ENCODE measurements around the gene COMP.

The COMP gene

DNA sequence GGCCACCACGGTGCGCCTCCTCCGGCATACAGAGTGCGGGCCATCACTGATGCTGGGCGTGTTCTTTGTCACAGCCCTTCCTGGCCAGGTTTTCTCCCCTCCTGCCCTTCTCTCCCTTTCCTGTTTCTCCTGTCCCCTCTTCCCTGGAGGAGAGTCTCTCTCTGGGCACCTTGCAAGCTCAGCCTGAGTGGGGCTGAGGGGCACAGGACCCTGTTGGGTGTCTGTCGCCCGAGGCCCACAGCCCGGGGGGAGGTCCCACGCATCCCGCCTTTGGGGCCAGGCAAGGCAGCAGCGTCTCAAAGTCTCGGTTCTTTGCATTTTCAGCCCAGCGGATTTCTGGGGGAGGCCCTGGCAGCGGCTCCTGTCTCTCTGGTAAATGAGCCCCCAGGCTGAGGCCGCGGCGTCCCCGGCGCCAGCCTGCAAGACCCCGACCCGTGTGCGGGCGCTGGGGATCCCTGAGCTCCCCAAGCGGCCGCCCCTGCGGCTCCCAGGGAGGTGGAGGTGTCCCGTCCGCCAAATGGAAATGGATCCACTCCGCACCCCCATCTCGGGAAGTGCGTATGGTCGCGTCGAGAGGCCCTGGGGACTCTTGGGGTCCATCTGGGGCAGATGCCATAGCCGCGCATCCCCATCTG is 47.2 kb downstream of the COMP start:
- H3K27ac ChIP-seq = no peak overlapping the region
- H3K4me1 ChIP-seq (ENCODE audit: control insufficient read depth in 1 of 2, insufficient read depth in 1 of 2, low read depth in 1 of 2, low read length in 1 of 2) = no peaks in the 10 kb centered on the region
- no peak overlapping the region for H3K4me3 ChIP-seq (ENCODE audit: low read depth in 1 of 2, low read length in 1 of 2)
- TF ChIP-seq, protein P1, sequence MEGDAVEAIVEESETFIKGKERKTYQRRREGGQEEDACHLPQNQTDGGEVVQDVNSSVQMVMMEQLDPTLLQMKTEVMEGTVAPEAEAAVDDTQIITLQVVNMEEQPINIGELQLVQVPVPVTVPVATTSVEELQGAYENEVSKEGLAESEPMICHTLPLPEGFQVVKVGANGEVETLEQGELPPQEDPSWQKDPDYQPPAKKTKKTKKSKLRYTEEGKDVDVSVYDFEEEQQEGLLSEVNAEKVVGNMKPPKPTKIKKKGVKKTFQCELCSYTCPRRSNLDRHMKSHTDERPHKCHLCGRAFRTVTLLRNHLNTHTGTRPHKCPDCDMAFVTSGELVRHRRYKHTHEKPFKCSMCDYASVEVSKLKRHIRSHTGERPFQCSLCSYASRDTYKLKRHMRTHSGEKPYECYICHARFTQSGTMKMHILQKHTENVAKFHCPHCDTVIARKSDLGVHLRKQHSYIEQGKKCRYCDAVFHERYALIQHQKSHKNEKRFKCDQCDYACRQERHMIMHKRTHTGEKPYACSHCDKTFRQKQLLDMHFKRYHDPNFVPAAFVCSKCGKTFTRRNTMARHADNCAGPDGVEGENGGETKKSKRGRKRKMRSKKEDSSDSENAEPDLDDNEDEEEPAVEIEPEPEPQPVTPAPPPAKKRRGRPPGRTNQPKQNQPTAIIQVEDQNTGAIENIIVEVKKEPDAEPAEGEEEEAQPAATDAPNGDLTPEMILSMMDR (IDR thresholded peaks at IDR 0.05) = no peak
- H3K36me3 ChIP-seq = no peaks in the 10 kb centered on the region
- H3K9me3 ChIP-seq = no peaks in the 10 kb centered on the region
- no peaks in the 10 kb centered on the region for H3K27me3 ChIP-seq

DNA sequence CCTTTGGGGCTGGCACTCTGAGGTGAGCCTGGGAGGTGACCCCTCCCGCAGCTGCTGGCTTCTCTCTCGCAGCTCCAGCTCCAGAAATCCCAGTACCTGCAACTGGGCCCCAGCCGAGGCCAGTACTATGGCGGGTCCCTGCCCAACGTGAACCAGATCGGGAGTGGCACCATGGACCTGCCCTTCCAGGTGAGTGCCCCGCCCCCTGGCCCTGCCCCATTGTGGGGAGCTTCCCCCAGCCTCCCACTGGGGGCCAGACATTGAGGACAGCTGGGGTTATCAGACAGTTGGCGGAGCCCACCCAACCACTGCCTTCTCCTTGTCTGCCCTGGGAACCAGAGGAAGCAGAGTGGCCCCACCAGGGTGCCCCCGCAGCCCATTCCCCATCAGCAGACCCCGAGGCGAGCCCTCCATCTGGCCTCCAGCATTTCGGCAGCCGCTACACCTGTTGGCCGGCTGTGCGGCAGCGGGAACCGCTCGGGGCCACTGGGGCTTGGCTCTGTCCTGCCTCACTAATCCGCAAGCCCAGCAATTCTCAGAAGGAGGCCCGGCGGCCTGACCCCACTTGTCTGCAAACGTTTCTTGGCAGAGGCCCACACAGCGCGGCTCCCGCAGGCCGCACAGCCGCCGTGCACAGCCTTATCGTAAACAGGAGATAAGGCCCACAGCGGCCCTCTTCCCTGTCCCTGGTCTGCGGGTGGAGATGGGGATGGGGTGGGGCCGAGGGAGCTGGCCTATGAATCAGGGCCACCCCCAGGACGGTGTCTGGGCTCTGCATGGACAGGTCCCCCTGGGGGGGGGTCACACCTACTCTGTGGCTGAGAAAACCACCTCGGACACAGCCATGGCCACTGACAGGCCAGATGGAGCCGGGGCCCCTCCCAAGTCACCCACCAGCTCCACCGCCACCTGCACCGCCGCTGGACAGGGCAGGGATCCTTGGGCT is 48.0 kb downstream of the COMP start:
- Histone ChIP-seq H3K27me3 (no peaks in the 10 kb centered on the region), H3K4me1 (ENCODE audit: control insufficient read depth in 1 of 2, insufficient read depth in 1 of 2, low read depth in 1 of 2, low read length in 1 of 2) (no peaks in the 10 kb centered on the region)

DNA sequence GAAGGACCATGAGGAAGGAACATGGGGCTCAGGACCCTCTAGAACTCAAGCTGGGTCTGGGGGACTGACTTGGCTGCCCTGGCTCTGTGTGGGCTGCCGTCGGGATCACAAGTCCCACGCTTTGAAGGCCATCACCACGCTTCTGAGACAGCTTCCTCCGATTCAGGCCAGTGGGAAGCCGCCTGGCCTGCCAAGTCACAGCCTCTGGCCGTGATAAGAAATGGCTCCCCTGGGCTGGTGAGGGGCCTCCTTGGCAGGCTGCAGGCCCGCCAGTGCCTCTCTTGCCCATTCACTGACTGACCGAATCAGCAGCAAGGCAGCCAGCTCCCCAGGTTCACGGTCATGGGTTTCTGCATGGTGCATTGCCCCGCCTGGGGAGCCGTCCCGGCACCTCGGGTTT is 48.8 kb downstream of the COMP start:
- Histone ChIP-seq H3K4me3 (ENCODE audit: low read depth in 1 of 2, low read length in 1 of 2) (no peak overlapping the region), H3K27ac (no peak overlapping the region), H3K9me3 (no peaks in the 10 kb centered on the region), H3K4me1 (ENCODE audit: control insufficient read depth in 1 of 2, insufficient read depth in 1 of 2, low read depth in 1 of 2, low read length in 1 of 2) (no peaks in the 10 kb centered on the region), H3K36me3 (no peaks in the 10 kb centered on the region), H3K27me3 (no peaks in the 10 kb centered on the region)
- TF ChIP-seq, protein P1 (IDR thresholded peaks at IDR 0.05) = no peak

More for the DNA sequence above, 48.0 kb downstream of the COMP start:
- Histone ChIP-seq H3K4me3 (ENCODE audit: low read depth in 1 of 2, low read length in 1 of 2) (no peak overlapping the region), H3K27ac (no peak overlapping the region), H3K36me3 (no peaks in the 10 kb centered on the region), H3K9me3 (no peaks in the 10 kb centered on the region)
- TF ChIP-seq, protein P1 (IDR thresholded peaks at IDR 0.05) = no peak

DNA sequence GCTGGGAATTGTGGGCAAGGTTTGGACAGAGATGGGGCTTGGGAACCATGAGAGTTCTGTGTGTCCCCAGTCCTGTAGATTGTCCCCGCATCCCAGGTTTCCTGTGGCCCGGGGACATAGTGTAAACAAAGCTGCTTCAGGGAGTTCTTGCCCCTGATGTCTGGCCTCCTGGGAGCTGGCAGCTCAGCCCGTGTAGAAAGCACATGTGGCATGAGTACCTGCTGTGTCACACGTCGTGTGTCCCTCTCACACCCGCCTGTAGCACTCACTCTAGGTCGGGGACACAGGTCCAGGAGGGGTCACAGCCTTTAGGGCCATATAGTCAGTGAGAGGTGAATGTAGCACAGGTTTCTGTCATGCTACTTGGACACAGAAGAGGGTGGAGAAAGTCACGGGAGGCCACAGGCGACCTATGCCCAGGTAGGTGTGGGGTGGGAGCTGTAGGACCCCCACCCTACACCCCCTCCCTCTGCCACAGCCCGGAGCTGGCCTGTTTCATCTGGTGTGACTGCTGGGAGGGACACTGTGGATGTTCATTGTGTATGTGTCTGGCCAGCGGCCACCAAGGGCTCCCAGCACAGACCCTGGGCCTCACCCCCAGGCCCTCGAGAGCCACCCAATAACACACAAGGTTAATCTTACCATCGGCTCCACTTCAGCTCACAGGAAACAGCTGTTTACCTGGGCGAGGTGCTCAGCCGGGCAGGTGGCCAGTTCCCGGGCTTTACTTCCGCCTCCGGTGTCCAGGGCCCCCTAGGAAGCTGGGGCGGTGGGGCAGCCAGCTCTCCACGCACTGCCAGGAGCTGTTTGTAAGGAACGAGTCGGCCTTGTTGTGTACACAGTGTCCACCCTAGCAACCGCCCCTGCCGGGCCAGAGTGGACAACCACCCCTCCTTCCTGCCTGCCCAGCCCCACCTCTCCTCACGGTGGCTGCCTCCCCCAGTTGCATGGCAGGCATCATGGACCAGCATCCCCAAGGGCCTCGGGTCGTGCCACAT is 49.7 kb downstream of the COMP start:
- H3K9me3 ChIP-seq = no peaks in the 10 kb centered on the region
- no peaks in the 10 kb centered on the region for H3K36me3 ChIP-seq
- TF ChIP-seq, protein P1 (IDR thresholded peaks at IDR 0.05) = no peak
- H3K27me3 ChIP-seq = no peaks in the 10 kb centered on the region
- no peaks in the 10 kb centered on the region for H3K4me1 ChIP-seq (ENCODE audit: control insufficient read depth in 1 of 2, insufficient read depth in 1 of 2, low read depth in 1 of 2, low read length in 1 of 2)
- no peak overlapping the region for H3K4me3 ChIP-seq (ENCODE audit: low read depth in 1 of 2, low read length in 1 of 2)
- no peak overlapping the region for H3K27ac ChIP-seq

Data from neutrophil (primary cell).